CD4-positive, alpha-beta T cell treated with Interleukin-17A for 4 hours (primary cell): ENCODE measurements around the gene CST2.
"Not testable (repeated sequence)": the region's sequence is repeated elsewhere in the genome, so short reads cannot be mapped to it uniquely, and the experiment has no call there.

ENCODE experiments used
- DNase-seq: peaks from one replicate; pipeline ENCODE4 v3.0.0-alpha.2; 2020; ENCODE audit warnings: mixed read lengths

Gene CST2

DNA sequence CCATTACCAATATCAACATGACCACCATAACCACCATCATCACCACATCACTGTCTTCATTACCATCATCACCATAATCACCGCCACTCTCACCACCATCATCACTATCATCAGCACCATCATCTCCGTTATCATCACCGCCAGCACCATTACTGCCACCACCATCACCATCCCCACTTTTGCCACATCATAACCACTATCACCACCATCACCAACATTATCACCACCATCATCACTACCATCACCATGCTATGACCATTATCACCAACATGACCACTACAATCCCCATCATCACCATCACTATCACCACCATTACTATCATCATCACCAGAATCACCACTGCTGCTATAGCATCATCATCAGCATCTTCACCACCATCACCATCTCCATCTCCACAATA lies 25.7 kb downstream of the CST2 start:
- no peak for DNase-seq

DNA sequence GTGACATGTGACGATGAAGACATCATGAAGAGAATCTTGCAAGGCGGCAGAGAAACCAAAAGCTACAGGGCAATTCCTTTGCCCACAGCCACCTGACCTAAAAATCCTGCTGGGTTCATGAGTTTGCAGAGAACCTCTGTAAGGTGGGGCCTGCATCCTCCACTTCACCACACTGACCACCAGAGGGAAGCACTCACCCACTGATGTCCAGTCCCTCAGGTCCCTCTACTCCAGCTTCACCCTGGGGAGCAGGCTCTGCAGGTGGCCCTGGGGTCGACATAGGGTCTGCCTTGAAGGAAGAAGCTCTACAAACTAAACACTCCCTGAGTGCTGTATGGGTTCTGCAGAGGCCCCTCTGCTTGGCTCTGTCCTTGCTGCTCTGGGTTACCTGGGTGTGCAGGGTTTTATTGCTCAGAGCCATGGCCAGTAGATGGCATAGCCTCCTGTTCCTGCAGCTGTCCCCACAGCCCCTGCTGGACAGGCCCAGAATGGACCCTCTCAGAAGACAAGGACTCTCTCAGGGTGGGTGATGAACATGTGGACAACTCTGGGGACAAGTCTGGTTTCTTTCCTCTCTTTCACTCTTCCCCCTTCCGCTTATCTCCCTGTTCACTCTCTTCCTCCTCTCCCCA lies 27.2 kb downstream of the CST2 start:
- peak; percentile 6 for DNase-seq

DNA sequence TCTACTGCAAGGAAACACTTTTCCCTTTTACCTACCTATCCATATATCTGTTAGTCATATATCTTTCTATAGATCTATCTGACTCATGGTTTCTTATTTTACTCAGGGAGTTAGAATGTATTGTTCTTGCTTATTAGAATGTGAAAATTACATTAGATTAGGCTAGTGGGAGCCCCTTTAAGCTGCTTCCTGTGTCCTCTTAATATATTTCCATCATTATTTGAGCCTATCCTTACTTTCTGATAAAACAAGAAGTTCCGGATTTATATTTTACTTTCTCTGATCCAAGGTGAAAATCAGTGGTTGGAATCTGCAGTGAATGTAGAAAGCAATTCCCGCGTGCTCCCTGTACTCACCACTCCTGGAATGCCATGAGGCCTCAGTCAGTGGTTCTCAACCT lies 31.0 kb downstream of the CST2 start:
- DNase-seq: no peak

DNA sequence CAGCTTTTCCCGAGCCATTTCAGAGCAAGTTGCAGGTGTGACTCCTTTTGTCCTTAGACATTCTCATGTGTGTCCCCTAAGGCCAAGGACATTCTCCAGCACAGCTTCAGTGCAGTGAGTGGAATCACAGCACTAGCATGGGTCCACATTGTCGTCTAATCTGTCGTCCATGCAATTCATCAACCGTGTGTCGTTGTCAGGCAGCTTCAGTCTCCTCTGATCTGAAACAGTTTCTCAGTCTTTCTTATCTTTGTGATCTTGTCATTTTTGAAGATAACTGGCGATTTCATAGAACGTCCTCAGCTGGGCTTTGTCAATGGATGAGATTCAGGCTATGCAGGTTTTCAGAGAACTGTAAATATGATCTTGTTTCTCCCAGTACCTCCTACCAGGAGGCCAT lies 31.7 kb downstream of the CST2 start:
- DNase-seq: no peak

DNA sequence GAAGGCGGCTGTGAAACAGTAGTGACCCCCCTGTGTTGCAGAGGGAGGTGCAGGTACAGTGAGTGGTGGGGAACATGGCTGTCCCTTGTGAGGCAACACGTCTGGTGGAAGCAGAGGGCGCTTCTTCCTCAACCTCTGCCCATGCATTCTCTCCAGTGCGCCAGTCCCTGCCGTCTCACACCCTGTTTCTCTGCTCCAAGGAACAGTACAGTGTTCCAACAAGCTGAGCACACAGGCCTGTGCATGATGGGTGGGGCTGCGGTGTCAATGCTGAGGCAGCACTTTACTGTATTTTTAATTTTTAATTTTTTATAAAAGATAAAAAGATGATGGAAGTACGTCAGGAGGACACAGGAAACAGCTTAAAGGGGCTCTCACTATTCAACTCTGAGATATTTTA lies 32.5 kb downstream of the CST2 start:
- no peak for DNase-seq

DNA sequence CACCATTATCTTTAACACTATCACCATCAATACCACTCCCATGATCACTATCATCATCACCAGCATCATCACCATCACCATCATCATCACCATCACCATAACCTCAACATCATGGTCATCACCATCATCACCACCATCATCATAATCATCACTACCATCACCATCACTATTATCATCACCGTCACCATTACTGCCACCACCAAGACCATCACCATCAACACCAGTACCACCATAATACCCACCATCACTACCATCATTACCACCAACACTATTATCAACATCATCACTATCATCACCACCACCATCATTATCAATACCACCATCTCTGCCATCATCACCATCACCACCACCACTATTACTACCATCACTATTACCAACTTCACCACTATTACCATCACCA lies 43.1 kb downstream of the CST2 start:
- no peak for DNase-seq

DNA sequence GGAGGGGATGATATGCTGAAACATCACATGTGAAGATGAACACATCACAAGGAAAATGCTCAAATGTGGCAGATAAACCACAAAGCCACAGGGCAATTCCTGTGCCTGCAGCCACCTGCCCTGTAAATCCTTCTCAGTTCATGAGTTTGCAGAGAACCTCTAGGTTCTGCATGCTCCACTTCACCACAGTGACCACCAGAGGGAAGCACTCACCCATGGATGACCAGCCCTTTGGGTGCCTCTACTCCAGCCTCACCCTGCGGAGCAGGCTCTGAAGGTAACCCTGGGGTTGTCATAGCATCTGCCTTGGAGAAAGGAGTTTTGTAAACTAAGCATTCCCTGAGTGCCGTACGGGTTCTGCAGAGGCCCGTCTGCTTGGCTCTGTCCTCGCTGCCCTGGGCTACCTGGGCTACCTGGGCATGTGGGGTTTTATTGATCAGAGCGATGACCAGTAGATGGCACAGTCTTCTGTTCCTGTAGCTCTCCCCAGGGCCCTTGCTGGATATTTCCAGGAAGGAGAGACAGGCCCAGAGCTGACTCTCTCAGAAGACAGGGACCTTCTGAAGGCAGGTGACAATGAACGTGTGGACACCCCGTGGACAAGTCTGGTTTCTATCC lies 44.1 kb downstream of the CST2 start:
- DNase-seq: no peak

DNA sequence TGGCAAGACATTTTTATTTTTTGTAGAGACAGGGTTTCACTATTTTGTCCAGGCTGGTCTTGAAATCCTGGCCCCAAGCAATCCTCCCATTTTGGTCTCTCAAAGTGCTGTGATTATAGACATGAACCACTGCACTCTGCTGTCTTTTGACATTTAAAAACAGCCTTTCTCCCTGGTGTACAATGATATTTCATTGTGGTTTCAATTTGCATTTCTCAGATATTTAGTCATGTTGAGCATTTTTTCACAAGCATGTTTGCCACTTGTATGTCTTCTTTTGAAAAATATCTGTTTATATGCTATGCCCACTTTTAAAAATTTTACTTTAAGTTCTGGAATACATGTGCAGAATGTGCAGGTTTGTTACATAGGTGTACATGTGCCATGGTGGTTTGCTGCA lies 47.9 kb downstream of the CST2 start:
- DNase-seq: not testable (repeated sequence)

DNA sequence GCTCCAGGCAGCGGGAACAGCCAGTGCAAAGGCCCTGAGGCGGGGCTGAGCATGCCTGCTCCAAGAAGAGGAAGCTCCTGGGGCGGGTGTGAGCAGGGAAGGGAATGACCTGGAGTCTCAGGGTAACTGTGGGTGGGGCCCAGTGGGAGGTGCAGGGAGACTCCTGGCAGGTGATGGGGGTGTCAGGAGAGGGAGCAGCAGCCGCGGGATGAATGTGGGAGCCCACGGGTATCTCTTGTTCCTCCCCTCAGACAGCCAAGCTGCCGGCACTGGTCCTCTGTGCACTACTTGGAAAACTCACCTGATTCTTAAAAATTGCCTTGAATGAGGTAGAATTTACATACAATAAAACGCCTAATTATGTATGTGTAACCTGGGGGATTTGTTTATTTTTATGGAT lies 49.1 kb downstream of the CST2 start:
- not testable (repeated sequence) for DNase-seq

DNA sequence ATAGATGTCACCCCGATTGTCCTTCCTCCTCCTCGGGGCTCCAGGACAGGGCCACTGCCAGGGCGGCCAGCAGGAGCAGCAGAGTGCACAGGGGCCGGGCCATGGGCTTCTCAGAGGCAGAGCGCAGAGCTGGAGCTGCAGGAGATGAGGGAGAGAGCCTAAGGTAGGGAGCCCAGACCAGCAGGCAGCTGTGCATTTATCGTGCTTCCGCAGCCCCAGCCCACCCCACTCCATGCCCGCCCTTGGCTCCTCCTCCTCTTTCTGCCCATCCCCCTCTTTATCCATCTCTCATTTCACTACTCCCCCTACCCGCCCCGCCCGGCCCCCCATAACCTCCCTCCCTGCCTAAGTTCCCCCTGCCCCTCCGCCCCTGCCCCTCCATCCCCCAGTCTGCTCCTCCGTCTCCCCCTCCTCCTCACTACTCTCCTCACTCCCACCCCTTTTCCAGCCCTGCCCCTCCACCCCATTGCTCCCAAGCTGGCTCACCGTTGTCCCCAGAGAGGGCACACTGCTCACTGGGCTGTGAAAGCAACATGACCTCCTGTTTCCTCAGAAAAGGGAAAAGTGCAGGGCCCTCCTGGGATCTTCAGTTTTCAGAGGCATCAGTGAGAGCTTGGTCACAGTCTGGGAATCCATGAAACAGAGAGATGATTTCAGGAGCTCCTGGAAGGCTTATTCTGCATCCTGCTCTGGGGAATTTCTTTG lies 50.3 kb downstream of the CST2 start:
- no peak for DNase-seq

DNA sequence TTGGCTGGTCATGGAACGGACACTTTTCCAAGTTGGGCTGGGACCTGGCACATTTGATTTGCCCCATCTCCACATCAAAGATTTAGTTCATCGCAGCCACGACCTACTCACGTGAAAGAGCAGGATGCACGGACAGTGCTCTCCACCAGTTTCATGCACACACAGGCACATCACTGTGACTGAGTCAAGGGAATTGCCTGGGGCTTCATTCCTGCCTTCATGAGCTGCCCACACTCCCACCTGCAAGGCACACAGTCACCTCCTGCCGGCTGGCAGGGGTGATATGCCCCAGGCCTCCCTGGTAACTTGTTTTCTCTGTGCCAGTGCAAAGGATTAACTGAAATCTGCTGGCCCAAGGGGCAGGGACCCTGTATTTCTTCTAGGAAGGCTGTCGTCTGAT lies 52.4 kb downstream of the CST2 start:
- no peak for DNase-seq
